GM18511 (cell line): Measurements from ENCODE around the gene DYNC1H1.
A peak's percentile ranks its signal among the peaks of the same experiment; 100 is the strongest.

Experiments
- ATAC-seq: cut with Tn5 transposase; IDR thresholded peaks from one replicate; pipeline ENCODE4 v1.9.1; 2021; ENCODE audit warnings: mild to moderate bottlenecking, moderate library complexity; ENCODE audit not compliant: unreplicated experiment

The DYNC1H1 gene

DNA sequence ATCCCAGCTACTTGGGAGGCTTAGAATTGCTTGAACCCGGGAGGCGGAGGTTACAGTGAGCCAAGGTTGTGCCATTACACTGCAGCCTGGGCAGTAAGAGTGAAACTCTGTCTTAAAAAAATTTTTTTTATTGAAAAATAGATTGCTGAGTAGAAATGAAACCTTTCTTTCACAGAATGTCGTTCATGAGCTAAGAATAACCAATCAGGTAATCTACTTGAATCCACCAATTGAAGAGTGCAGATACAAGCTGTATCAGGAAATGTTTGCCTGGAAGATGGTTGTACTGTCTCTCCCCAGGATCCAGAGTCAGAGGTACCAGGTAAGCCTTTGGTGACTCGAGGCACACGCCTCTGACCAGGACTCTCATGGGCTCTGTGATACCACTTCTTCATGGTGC, 27.0 kb downstream of the DYNC1H1 start:
- ATAC-seq, result no peak

DNA sequence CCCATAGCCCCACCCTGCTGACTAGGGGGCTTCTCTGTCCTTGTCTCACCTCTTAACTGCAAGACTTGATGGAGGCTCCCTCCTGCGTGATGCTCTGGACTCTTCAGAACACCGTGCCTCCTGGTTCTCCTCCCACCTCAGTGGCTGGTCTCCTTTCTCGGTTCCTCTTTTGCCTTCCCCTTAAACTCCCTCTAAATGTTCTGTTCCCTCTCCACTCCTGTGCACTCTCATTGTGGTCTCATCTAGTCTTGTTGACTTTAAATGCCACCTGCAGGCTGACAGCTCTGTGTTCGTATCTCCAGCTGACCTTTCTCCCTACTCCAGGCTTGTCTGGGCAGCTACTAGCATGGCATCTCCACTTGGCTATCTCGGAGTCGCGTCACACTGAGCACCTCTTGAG, 28.3 kb downstream of the DYNC1H1 start:
- ATAC-seq, result peak; percentile 93

DNA sequence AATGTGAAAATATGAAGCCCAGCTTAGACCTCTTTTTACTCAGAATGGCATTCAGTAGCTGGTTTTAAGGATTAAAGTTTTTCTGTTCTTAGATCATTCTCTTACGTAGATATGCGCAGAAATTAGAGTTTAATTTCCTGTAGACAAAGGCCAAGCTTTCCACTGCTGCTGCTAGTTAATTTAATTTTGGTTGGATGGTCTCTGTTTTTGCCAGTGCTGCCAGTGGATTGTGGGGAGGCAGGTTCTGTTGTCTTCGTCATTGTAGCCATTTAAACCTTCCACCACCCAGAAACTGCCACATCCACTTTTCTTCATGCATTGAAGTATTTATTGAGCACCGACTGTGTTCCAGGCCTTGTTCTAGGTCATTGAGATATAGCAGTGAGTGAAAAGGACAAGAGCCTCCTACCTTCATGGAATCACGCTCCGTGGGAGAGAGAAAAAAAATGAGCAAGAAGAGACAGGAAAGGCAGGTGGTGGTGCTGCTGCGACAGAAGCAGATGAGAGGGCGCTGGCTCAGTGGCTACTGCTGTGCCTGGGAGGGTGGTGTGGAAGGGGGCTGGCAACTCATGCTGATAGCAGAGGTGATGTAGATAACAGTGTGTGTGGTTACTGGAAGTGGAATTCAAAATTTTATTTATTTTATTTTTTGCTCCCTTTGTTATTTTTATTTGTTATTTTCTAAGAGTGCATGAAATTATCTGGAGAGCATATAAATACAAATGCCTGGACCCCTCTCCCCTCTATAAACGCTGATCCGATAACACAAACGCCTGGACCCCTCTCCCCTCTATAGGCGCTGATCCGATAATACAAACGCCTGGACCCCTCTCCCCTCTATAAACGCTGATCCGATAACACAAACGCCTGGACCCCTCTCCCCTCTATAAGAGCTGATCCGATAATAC, 33.3 kb downstream of the DYNC1H1 start:
- ATAC-seq, result no peak

DNA sequence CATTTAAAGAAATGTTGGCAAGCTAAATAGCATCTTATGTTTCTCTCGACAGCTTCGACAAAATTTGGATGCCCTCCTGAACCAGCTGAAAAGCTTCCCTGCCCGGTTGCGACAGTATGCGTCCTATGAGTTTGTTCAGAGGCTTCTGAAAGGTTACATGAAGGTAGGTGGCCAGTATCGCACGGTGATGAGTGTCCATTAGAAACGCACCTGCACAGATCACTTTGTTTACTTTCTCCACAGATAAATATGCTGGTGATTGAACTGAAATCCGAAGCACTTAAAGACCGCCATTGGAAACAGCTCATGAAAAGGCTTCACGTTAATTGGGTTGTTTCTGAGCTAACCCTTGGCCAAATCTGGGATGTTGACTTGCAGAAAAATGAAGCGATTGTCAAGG, 36.5 kb downstream of the DYNC1H1 start:
- no peak for ATAC-seq

DNA sequence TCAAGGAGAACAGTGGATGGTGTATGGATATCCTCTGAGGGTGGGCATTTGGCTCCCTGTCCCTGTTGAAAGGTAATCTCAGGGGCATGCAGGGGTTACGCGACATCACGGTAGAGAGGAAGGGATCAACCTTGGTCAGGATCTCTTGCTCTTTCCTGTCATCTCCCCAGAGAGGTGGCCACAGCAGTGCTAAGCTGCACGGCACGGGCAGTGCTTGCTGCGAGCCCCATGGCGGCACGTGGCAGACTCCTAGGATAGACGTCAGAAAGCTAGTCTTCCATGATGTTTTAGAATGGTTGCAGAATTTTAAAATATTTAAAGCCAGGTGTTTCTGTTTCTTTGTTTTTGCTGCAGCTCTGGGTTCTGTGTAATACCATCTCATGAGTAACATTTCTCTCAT, 41.0 kb downstream of the DYNC1H1 start:
- no peak for ATAC-seq

DNA sequence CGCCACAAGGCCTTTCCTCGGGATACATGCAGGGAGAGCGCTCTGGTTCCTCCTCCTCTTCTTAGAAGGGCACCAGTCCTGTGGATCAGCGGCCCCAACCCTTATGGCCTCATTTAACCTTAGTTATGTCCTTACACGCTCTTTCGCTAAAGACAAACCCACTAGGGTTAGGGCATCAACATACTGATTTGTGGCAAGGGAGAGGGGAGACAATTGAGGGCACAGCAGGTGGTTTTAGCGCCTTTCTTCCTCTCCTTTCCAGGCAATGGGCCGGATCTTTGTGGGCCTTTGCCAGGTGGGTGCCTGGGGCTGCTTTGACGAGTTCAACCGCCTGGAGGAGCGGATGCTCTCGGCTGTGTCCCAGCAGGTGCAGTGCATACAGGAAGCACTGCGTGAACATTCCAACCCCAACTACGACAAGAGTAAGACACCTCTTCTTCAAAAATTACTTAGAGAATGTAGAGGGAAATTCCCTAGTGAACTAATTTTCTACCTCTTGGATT, 43.6 kb downstream of the DYNC1H1 start:
- no peak for ATAC-seq

DNA sequence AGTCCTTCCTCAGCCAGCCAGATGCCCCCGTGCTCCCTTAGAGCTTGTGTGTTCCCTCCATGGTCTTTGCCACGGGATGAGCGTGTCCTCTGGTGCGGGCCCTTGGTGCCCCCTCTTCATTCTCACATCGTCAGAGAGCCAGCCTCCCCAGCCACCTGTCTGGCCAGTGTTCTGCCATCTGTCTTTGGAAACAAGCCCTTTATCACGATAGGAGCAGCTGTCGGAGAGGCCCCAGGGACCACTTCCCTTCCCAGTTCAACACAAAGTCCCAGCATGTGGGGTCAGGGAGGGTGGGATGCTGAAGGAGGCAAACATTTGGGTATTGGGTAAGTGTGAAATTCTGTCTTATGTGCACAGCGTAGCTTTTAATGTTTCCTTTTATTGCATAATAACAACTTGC, 44.5 kb downstream of the DYNC1H1 start:
- ATAC-seq, result no peak

DNA sequence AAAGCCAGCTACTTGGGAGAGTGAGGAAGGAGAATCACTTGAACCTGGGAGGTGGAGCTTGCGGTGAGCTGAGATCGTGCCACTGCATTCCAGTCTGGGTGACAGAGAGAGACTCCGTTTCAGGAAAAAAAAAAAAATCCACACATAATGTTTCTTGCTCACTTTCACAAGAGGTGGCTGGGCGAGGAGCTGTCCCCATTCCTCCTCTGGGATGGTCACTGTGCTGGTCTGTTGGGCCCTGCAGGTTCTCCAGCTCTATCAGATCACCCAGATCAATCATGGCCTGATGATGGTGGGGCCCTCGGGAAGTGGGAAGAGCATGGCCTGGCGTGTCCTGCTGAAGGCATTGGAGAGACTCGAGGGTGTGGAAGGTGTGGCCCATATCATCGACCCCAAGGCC, 47.3 kb downstream of the DYNC1H1 start:
- ATAC-seq, result no peak

DNA sequence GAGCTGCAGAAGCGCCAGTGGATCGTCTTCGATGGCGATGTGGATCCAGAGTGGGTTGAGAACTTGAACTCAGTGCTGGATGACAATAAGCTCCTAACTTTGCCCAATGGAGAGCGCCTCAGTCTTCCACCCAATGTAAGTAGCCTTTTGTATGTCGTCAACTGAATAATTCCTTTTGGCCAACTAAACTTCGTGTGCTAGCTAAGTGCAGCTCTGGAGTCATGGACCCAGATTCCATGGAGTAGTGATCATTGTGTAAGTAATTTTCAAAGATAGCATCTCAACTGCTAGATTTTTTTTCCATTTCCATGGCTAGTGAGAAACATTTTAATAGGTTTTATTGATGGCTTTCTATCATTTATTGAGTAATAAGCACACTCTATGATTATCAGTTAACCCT, 48.0 kb downstream of the DYNC1H1 start:
- no peak for ATAC-seq

DNA sequence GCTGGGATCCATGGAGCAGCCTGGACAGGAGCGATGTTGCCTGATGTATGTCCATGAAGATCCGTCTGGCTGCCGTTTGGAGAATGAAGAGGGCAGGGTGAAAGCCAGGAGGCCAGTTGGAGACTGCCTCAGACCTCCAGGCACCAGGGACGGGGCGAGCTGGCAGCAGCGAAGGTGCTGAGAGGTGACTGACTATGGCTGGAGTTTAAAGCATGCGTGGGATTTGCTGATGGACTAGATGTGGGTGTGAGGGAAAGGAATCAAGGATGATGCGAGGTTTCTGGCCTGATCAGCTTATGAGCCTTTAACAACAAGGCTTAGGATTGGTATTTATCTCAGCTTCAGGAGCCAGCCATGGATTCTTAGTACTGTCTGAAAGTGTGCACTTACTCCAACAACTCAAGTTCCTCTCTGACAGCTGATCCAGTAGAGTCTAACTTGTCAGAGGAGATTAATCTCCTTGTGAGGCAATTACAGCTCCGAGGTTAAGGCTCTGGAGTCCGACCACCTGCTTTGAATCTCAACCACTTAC, 49.4 kb downstream of the DYNC1H1 start:
- ATAC-seq, result no peak

DNA sequence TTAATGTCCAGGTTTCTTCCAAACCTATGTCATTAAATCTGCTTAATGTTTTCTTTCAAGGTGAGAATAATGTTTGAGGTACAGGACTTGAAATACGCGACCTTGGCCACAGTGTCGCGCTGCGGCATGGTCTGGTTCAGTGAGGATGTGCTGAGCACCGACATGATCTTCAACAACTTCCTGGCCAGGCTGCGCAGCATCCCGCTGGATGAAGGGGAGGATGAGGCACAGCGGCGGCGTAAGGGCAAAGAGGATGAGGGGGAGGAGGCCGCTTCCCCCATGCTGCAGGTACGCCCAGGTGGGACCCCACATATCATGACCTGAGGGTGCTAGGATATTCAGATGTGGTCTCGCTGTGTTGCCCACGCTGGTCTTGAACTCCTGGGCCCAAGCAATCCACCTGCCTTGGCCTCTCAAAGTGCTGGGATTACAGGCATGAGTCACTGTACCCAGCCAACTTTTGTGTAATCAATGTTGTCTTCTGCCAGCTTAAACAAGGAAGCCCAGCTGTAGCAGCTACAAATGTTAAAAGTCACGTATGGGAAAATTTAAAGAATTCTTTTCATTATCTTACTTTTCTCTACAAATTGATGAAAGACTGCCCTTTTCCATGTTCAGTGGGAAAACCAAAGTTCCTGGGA, 50.8 kb downstream of the DYNC1H1 start:
- ATAC-seq, result no peak

DNA sequence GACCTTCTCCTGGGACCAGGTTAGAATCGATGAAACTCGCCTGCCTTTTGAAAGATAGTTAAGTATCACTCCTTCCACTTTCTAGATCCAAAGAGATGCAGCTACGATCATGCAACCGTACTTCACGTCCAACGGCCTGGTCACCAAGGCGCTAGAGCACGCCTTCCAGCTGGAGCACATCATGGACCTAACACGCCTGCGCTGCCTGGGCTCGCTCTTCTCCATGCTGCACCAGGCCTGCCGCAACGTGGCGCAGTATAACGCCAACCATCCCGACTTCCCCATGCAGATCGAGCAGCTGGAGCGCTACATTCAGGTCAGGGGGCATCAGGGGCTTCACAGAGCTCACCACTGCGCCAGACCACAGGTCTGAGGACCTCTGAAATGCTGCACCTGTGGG, 51.4 kb downstream of the DYNC1H1 start:
- no peak for ATAC-seq

DNA sequence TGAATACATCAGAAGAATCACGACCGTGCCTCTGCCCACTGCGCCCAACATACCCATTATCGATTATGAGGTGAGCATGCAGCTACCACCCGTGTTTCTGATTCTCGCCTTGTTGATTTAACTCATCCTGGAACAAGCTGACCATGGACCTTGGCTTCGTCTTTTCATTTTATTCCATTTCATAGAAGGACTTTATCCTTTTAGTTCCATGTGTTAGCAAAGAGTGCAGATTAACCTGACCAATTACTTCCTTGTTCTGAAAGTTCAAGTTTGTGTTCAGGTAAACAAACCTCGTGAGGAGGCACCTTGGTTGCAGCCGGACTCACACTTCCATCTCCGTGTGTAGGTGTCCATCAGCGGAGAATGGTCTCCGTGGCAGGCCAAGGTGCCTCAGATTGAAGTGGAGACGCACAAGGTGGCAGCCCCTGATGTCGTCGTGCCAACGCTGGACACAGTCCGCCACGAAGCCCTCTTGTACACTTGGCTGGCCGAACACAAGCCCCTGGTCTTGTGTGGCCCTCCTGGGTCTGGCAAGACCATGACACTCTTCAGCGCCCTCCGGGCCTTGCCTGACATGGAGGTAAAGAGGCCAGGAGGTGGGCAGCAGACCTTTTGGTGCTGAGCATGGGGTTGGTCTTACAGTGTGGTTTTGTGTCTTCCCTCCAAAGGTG, 52.2 kb downstream of the DYNC1H1 start:
- no peak for ATAC-seq

DNA sequence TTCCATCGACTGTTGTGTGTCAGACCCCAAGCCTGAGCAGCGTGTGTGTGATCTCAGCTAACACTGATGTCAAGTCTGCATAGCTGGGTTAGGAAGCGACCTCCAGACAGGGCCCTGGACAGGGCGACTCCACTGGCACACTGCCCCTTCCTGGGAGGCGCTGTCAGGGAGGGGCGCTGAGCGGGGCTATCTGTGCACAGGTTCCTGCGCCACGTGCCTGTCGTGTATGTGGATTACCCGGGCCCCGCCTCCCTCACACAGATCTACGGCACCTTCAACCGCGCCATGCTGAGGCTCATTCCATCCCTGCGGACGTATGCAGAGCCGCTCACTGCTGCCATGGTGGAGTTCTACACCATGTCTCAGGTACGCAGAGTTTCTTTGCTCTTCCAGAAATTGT, 53.9 kb downstream of the DYNC1H1 start:
- no peak for ATAC-seq

DNA sequence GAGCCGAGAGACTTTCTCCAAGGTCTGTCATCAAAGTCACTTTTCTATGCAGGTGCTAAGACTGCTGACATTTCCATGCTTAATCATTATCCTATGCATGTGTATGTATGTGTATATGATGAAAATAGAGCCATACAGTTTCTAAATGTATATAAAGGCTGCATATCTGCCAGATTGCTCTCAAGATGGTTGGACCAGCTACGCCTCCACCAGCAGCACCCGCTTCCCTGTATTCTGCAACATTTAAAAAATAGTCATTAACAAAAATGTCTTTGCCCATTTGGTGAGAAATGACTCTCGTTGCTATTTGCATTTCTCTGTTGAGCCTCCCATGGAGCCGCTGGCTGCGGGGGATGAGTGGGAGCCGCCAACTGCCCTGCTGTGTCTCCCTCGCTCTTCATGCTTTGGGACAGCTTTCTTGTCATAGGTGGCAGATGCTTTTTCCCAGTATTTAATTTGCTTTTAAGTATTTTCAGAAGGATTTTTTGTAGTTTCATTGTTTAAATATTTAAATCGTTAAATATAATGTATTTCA, 54.7 kb downstream of the DYNC1H1 start:
- no peak for ATAC-seq

DNA sequence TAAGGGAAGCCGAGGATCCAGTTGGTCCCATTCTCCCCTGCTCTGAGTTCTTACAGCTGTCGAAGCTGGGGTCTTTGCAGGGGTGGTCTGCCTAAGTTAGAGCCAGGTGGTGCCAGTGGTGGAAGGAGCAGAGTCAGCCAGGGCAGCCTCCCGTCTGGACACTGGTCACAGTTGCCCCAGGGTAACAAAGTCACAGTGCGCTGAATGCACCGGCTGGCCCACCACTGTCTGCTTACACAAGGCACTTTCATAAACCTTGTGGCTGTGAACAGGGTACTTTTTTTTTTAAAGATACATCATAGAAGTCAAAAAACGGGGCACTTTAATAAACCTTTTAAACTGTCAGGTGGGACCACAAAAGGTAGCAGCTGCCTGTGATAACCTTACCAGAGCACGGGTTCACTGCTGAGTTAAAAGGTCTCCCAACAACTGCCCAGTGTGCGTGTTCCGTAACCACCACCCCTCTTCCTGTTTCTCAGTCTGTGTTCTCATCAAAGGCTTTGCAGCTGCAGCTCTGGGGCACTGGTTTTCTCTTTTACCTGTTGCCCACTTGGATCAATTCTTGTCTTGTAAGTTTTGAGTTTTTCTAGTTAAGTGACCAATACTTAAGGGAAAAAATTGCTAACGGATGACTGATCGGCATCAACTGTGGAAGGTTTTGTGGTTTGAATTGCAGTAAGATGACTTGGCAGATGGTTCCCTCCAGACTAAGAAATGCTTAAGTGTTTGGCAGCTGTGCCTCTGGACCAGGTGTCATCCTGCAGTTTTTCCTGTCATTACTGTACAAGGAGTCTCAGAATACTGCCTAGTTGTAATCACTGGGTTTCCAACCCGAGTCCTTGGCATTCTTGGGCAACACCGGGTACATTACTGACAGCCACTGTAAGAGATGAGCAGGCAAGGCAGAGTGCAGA, 55.9 kb downstream of the DYNC1H1 start:
- ATAC-seq, result no peak

DNA sequence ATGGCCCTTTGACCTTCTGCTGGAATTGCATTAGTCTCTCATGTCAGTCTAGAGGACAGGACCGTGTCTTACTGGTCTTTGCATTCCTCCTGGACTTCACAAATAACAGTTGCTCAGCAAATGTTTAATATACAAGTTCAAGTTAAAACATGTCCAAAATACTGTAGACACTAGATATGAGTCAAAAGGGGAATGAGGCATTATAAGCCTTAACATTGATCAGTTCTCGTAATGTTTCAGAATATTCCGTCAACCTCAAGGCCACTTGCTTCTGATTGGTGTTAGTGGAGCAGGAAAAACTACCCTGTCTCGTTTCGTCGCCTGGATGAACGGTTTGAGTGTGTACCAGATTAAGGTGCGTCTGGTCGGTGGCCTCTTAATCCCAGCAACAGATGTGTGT, 62.6 kb downstream of the DYNC1H1 start:
- no peak for ATAC-seq

DNA sequence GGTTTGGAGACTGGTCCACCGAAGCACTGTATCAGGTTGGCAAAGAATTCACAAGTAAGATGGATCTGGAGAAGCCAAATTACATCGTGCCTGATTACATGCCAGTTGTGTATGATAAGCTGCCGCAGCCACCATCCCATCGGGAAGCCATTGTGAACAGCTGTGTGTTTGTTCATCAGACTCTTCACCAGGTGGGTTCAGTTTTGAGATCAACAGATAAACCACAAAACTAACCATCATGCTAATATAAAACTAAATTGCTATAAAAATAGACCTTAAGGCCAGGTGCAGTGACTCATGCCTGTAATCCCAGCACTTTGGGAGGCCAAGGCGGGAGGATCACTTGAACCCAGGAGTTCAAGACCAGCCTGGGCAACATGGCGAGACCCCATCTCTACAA, 63.6 kb downstream of the DYNC1H1 start:
- no peak for ATAC-seq

DNA sequence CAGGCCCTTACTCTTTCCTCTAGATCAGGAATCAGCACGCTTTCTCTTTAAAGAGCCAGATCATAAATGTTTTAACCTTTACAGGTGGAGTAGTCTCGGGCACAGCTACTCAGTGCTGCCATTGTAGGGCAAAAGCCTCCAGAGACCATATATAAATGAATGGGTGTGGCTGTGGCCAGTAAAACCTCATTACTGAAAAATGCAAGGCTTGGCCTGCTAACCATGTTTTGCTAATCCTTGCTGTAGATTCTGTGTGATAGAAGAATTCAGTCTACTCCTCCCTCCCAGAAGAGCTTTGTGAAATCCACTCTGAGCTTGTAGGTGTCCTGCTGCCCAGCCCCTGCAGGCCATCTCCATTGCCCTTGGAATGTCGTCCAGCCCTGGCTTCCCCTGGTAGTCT, 64.4 kb downstream of the DYNC1H1 start:
- no peak for ATAC-seq

DNA sequence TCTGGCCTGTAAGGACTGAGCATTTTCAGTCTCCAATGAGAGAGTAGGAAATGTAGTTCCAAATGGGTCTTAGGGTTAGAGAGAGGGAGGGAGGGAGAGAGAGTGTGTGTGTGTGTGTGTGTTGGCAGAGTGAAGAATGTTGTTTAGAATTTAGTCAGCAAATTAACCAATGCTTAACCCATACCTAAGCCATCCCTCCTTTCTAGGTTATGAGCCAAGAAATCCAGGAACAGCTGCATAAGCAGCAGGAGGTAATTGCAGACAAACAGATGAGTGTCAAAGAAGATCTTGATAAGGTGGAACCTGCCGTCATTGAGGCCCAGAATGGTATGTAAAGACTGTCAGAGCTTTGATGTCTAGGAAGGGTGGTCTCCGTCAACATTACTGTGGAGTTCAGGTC, 65.6 kb downstream of the DYNC1H1 start:
- ATAC-seq, result no peak
